GM10266 (cell line): ENCODE data around the gene STX19.
A peak's percentile ranks its signal among the peaks of the same experiment; 100 is the strongest.

ENCODE experiments used
- DNase-seq: peaks from one replicate; pipeline ENCODE4 v3.0.0; 2012; ENCODE audit errors: extremely low spot score
- CTCF ChIP-seq: IDR thresholded peaks from 2 replicates; pipeline ENCODE4 v1.5.1; 2012; ENCODE audit warnings: mild to moderate bottlenecking, low read depth; ENCODE audit not compliant: control insufficient read depth, insufficient read depth; ENCODE audit errors: missing control alignments

Gene STX19

GRCh38 chr3:94004301-94004910, 24.0 kb downstream of the STX19 start:
- DNase-seq: peak; percentile 43
- peak; percentile 80 for TF ChIP-seq CTCF

GRCh38 chr3:94001827-94002495, 26.4 kb downstream of the STX19 start:
- TF ChIP-seq CTCF: no peak
- no peak for DNase-seq

- no peak for DNase-seq
- no peak for TF ChIP-seq CTCF
These were observed 27.2 kb downstream of the STX19 start for GRCh38 chr3:94001191-94001590.

GRCh38 chr3:93994056-93994455, 34.3 kb downstream of the STX19 start:
- no peak for DNase-seq
- no peak for TF ChIP-seq CTCF

- no peak for DNase-seq
These were observed 36.2 kb downstream of the STX19 start for GRCh38 chr3:93992207-93992606.

GRCh38 chr3:93991631-93992030, 36.8 kb downstream of the STX19 start:
- DNase-seq: no peak
- TF ChIP-seq CTCF: no peak

More at GRCh38 chr3:93992207-93992606, 36.2 kb downstream of the STX19 start:
- no peak for TF ChIP-seq CTCF

GRCh38 chr3:93989241-93989640, 39.2 kb downstream of the STX19 start:
- no peak for TF ChIP-seq CTCF
- no peak for DNase-seq
